Endothelial cell of umbilical vein (primary cell): ENCODE results near the gene TNKS2. TPM values are rescaled to one million over a fixed set of nuclear protein-coding genes. Genes with fewer than 3 reads are reported as not detected.

ENCODE experiments used
- BruUV-seq: library from RNA; stranded (reverse); fragments of 400-500 nt; replicated peaks from 2 replicates; lab custom pipeline; 2021; lab: Mats Ljungman, UMichigan
- CTCF ChIA-PET: fragments of 300-600, 350-600 bp; sonication (Branson Sonifier 250); formaldehyde crosslinking; loops from one replicate; lab custom pipeline; 2021; ENCODE audit warnings: antibody characterized with exemption, inconsistent platforms; lab: Charles Lee
- POLR2A ChIA-PET: fragments of 300-600, 350-600 bp; sonication (Branson Sonifier 250); formaldehyde crosslinking; loops from one replicate; lab custom pipeline; 2021; ENCODE audit warnings: antibody characterized with exemption, inconsistent platforms; lab: Charles Lee
- DNase-seq: peaks from one replicate; pipeline ENCODE4 v3.0.0-alpha.2; 2011; ENCODE audit warnings: low read depth, low spot score
- FAIRE-seq: peaks from 2 replicates; lab custom pipeline; 2011; peaks lifted over from hg19 to GRCh38; lab: Jason Lieb, UNC
- H2AFZ ChIP-seq: 2 replicates; pipeline ENCODE4 v1.6.0; 2012; ENCODE audit warnings: low read depth, low read length, control low read depth, inconsistent platforms
- H3K27ac ChIP-seq: 2 replicates; pipeline ENCODE4 v1.5.1; 2011; ENCODE audit warnings: low read depth, mild to moderate bottlenecking, control low read depth, low read length, moderate library complexity; ENCODE audit not compliant: insufficient read depth
- H3K27me3 ChIP-seq, 2 experiments: 2 replicates each; pipeline versions ENCODE4 v1.6.0 to v1.6.1; 2011; ENCODE audit warnings: low read length in 2 of 2, mixed read lengths in 1 of 2; ENCODE audit not compliant: control insufficient read depth in 2 of 2, insufficient read depth in 2 of 2
- H3K36me3 ChIP-seq, 2 experiments: 2 replicates in 1 of 2; 3 replicates in 1 of 2; pipeline ENCODE4 v1.5.1; 2011; ENCODE audit warnings: low read length in 2 of 2, mild to moderate bottlenecking in 1 of 2, moderate library complexity in 1 of 2; ENCODE audit not compliant: control insufficient read depth in 2 of 2, insufficient read depth in 2 of 2; ENCODE audit errors: extremely low read depth in 1 of 2
- H3K4me1 ChIP-seq: 3 replicates; pipeline ENCODE4 v1.5.1; 2011; ENCODE audit warnings: mild to moderate bottlenecking, low read length; ENCODE audit not compliant: control insufficient read depth, insufficient read depth; ENCODE audit errors: extremely low read depth
- H3K4me2 ChIP-seq: 2 replicates; pipeline ENCODE4 v1.6.1; 2011; ENCODE audit warnings: low read length, control low read depth, mixed read lengths; ENCODE audit not compliant: insufficient read depth
- H3K4me3 ChIP-seq, 3 experiments: fragments of 200-600 bp in 1 of 3; sonication (generic), shearing (Covaris generic) in 1 of 3; replicated peaks in 1 of 3; 2 replicates each; pipeline ENCODE4 v1.5.1; 2011 to 2016; ENCODE audit warnings: control low read depth in 3 of 3, low read length in 3 of 3, mild to moderate bottlenecking in 2 of 3, inconsistent platforms in 1 of 3, low read depth in 1 of 3, moderate library complexity in 1 of 3; ENCODE audit not compliant: insufficient read depth in 1 of 3
- H3K79me2 ChIP-seq: 2 replicates; pipeline ENCODE4 v1.6.0; 2012; ENCODE audit warnings: low read length, inconsistent platforms; ENCODE audit not compliant: control insufficient read depth, insufficient read depth
- H3K9ac ChIP-seq: replicated peaks from 2 replicates; pipeline ENCODE3; 2011; ENCODE audit warnings: low read length, control low read depth; ENCODE audit not compliant: insufficient read depth; ENCODE audit errors: extremely low read depth
- H3K9me1 ChIP-seq: replicated peaks from 3 replicates; pipeline ENCODE4 v1.6.0; 2011; ENCODE audit warnings: mild to moderate bottlenecking, low read length; ENCODE audit not compliant: control insufficient read depth, insufficient read depth; ENCODE audit errors: extremely low read depth
- H3K9me3 ChIP-seq: replicated peaks from 2 replicates; pipeline ENCODE4 v1.5.1; 2012; ENCODE audit warnings: low read length, inconsistent platforms; ENCODE audit not compliant: control insufficient read depth, insufficient read depth
- H4K20me1 ChIP-seq: replicated peaks from 2 replicates; pipeline ENCODE3; 2011; ENCODE audit warnings: mild to moderate bottlenecking, low read length; ENCODE audit not compliant: control insufficient read depth, insufficient read depth; ENCODE audit errors: extremely low read depth
- CTCF ChIP-seq, 2 donors: IDR thresholded peaks; 1 replicate in 1 of 2; 2 replicates in 1 of 2; pipeline ENCODE4 v1.5.1; 2011; ENCODE audit warnings: low read length in 2 of 2, mild to moderate bottlenecking in 2 of 2, moderate library complexity in 2 of 2, control low read depth in 1 of 2, inconsistent platforms in 1 of 2, low read depth in 1 of 2; ENCODE audit not compliant: insufficient read depth in 1 of 2; ENCODE audit errors: extremely low read depth in 1 of 2
- EZH2 ChIP-seq: IDR thresholded peaks from 2 replicates; pipeline ENCODE4 v1.6.1; 2012; ENCODE audit warnings: borderline replicate concordance, low read depth, mild to moderate bottlenecking, moderate library complexity, low read length, inconsistent platforms; ENCODE audit not compliant: severe bottlenecking
- FOS ChIP-seq: IDR thresholded peaks from 2 replicates; pipeline ENCODE4 v1.6.1; 2011; ENCODE audit warnings: mild to moderate bottlenecking, low read length, moderate library complexity, borderline replicate concordance; ENCODE audit not compliant: insufficient read depth
- GATA2 ChIP-seq: IDR thresholded peaks from 2 replicates; pipeline ENCODE4 v1.7.0; 2011; ENCODE audit warnings: low read depth, mild to moderate bottlenecking, moderate library complexity, mixed read lengths, low read length; ENCODE audit not compliant: insufficient read length, insufficient read depth
- JUN ChIP-seq: IDR thresholded peaks from 2 replicates; pipeline ENCODE4 v1.6.1; 2011; ENCODE audit warnings: borderline replicate concordance, low read depth; ENCODE audit not compliant: insufficient read length, insufficient read depth
- MAX ChIP-seq: IDR thresholded peaks from 2 replicates; pipeline ENCODE4 v1.6.1; 2011; ENCODE audit not compliant: insufficient read depth, insufficient read length
- MYC ChIP-seq: IDR thresholded peaks from one replicate; pipeline ENCODE4 v1.6.1; 2011; ENCODE audit warnings: mild to moderate bottlenecking, low read depth, low read length
- POLR2A ChIP-seq: IDR thresholded peaks from 2 replicates; pipeline ENCODE4 v1.6.1; 2012; ENCODE audit warnings: low read depth, mild to moderate bottlenecking, control low read depth, low read length
- POLR2AphosphoS5 ChIP-seq: IDR thresholded peaks from 2 replicates; pipeline ENCODE4 v1.6.1; 2012; ENCODE audit warnings: low read depth, mild to moderate bottlenecking, control low read depth, low read length, moderate library complexity; ENCODE audit not compliant: insufficient read depth
- dilution Hi-C: fragments of 300-500 bp; cut with MboI; formaldehyde crosslinking; loops from one replicate; pipeline ENCODE4 v1.15.0; 2019; ENCODE audit warnings: low sequenced_read_pairs; ENCODE audit not compliant: extremely low pct_ligation_motif_present
- intact Hi-C: fragments of 100-400 bp; cut with micrococcal nuclease; formaldehyde crosslinking; loops from one replicate; pipeline ENCODE4 v1.10.0; 2022
- polyA plus RNA-seq, 4 experiments: library from polyadenylated mRNA; depleted of rRNA in 3 of 4; stranded (reverse) in 3 of 4; unstranded in 1 of 4; fragments of >200 nt; gene quantifications; 2 replicates each; pipeline versions ENCODE4 v1.2.1 to v1.2.3, GENCODE V29; 2011 to 2012; ENCODE audit warnings: missing spikeins in 1 of 4
- total RNA-seq: library from RNA; stranded (reverse); gene quantifications from 2 replicates; pipeline ENCODE4 v1.2.3, GENCODE V29; 2021

Gene TNKS2
- total and polyA plus RNA-seq, 2 donors (not counting 3 experiments of a cell fraction or from before 2014, with no cell fraction given) = 13.6 to 34.0 TPM

GRCh38 chr10:91768123-91768522 lies 30.1 kb upstream of the TNKS2 start:
- Histone ChIP-seq H4K20me1 (no peaks in the 10 kb centered on the region), H2AFZ (no peak overlapping the region), H3K9me3 (no peaks in the 10 kb centered on the region), H3K9ac (no peak overlapping the region), H3K4me1 (no peaks in the 10 kb centered on the region), H3K4me3 (no peak overlapping the region), H3K27ac (no peak overlapping the region), H3K79me2 (no peaks in the 10 kb centered on the region), H3K27me3 (peaks cover 7 to 10% of the 10 kb centered on the region in 2 experiments), H3K9me1 (no peaks in the 10 kb centered on the region), H3K4me2 (no peak overlapping the region), H3K36me3 (no peaks in the 10 kb centered on the region)
- CTCF ChIA-PET = interaction anchor here (0.8 to 1.2 kb wide), 5 partner anchors 10 to 145 kb away, joined by 3 to 8 read pairs (median 3); no protein-coding TSS in a partner anchor
- FAIRE-seq = no peak
- dilution Hi-C loops (no loop called here), intact Hi-C loops (no loop called here)
- POLR2A ChIA-PET = interaction anchor here (0.5 kb wide), 1 partner anchor 16 kb away, joined by 3 read pairs; no protein-coding TSS in a partner anchor
- DNase-seq = no peak
- TF ChIP-seq JUN = no peak
- TF ChIP-seq FOS = no peak
- no peak for TF ChIP-seq POLR2A
- no peak for TF ChIP-seq MYC
- no peak for TF ChIP-seq GATA2
- no peak for TF ChIP-seq POLR2AphosphoS5
- BruUV-seq = no TSS peak

- CTCF ChIA-PET = interaction anchor here (1.5 to 1.8 kb wide), 2 partner anchors 8 to 141 kb away, joined by 5 read pairs; no protein-coding TSS in a partner anchor
- H3K27me3 ChIP-seq = peaks cover 6 to 13% of the 10 kb centered on the region in 2 experiments
- TF ChIP-seq MYC = no peak
- no peak for TF ChIP-seq MAX
- no peak for TF ChIP-seq CTCF (IDR thresholded peaks at IDR 0.05; ENCODE audit: extremely low read depth in 1 of 2, insufficient read depth in 1 of 2, low read depth in 1 of 2, low read length in 2 of 2)
- TF ChIP-seq FOS = no peak
- TF ChIP-seq POLR2AphosphoS5 = no peak
- TF ChIP-seq POLR2A = no peak
- no peak for TF ChIP-seq EZH2
- TF ChIP-seq JUN = no peak
- TF ChIP-seq GATA2 = no peak
- no peak overlapping the region for H3K27ac ChIP-seq
- no TSS peak for BruUV-seq
- dilution Hi-C loops = no loop called here
- no peaks in the 10 kb centered on the region for H4K20me1 ChIP-seq
- no peaks in the 10 kb centered on the region for H3K36me3 ChIP-seq
- DNase-seq = no peak
- H2AFZ ChIP-seq = no peak overlapping the region
- H3K9me1 ChIP-seq = no peaks in the 10 kb centered on the region
- intact Hi-C loops = no loop called here
- no peaks in the 10 kb centered on the region for H3K9me3 ChIP-seq
- POLR2A ChIA-PET = no interaction called here
- no peak for FAIRE-seq
- H3K4me3 ChIP-seq = no peak overlapping the region
- H3K4me1 ChIP-seq = no peaks in the 10 kb centered on the region
- H3K9ac ChIP-seq = no peak overlapping the region
- H3K79me2 ChIP-seq = no peaks in the 10 kb centered on the region
- no peak overlapping the region for H3K4me2 ChIP-seq
Observed at GRCh38 chr10:91771907-91772306, 26.3 kb upstream of the TNKS2 start.
